ENCODE measurements around the gene ASPSCR1. TPM values are rescaled to one million over a fixed set of nuclear protein-coding genes. Genes with fewer than 3 reads are reported as not detected.
A peak's percentile ranks its signal among the peaks of the same experiment; 100 is the strongest.
"Not testable (repeated sequence)": the region's sequence is repeated elsewhere in the genome, so short reads cannot be mapped to it uniquely, and the experiment has no call there.

Gene ASPSCR1
- polyA plus RNA-seq, 1 donor = 24.9 TPM

DNA sequence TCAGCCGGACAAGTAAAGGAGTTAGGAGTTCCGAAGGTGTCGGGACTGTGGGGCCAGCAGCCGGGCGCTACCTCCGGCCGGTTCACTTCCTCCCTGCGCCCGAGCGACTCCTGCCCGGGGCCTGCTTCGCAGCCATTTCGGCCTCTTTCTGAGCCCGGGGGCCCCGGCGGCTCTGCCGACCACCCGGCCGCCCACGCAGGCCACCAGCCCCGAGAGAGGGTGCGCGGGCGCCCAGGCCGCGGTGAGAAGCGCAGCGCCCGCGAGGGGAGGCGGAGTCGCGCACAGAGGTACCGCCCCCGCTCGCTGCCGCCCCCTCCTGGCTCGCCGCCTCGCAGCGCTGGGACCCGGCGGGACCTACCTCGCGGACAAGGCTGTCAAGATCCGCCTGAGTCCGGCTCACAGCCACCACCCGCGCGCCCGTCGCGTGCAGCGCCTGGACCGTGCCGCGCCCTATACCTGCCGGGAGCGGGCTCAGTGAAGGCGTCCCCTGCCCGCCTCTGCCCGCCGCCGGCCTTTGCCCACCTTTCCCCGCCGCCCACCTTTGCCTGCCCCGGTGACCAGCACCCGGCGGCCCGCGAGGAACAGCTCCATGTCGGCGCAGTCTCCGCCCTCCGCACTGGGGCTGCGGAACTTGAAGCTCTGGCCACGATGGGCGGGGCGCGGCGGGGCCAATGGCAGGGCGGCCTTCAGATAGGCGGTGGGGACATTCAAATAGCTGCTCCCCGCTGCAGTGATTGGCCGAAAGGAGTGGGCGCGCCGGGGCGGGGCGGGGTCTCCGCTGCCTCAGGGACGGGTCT is 59.9 kb downstream of the ASPSCR1 start, which contains the start of gene DCXR:
Gene DCXR, minus strand, starts transcription at position 606 of the 797 bp plus-strand sequence. Its CDS starts 15 bp downstream, at position 591.
- peaks cover 20% of the 10 kb centered on the region for H3K4me1 ChIP-seq (ENCODE audit: control insufficient read depth, insufficient read depth, low read length)
- H3K4me3 ChIP-seq (ENCODE audit: low read length) = peak within 1 kb of the TSS; percentile 79
- H3K36me3 ChIP-seq (ENCODE audit: control insufficient read depth, insufficient read depth, low read length) = peaks cover 4% of the 10 kb centered on the region
- WGBS (ENCODE audit: insufficient coverage, low lambda C conversion rate) = no CpG with 5 or more reads among the region's 92 CpGs
- peak within 1 kb of the TSS; percentile 95 for H3K27ac ChIP-seq (ENCODE audit: low read length)
- peaks cover under 1% of the 10 kb centered on the region for H3K9me3 ChIP-seq (ENCODE audit: control insufficient read depth, low read depth, low read length)
- H3K27me3 ChIP-seq (ENCODE audit: control insufficient read depth, insufficient read depth, low read length) = peaks cover 3% of the 10 kb centered on the region
- peak; percentile 95 to 98 for DNase-seq

DNA sequence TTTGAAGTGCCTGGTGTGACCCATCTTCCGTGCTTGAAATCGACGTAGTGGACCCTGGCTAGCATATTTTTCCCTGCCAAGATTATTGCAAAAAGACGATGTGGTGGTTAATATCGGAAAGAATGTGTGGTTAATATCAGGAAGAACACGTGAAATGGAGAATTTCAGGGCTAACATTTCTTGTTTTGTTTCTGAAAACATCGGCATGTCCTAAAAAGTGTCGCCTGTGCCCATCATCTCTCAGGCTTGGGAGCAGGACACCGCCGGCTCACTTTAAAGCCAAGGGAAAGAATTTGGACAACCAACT is 60.4 kb downstream of the ASPSCR1 start:
- Histone ChIP-seq H3K27ac (ENCODE audit: low read length) (peak overlapping the region; percentile 95), H3K4me1 (ENCODE audit: control insufficient read depth, insufficient read depth, low read length) (peaks cover 17% of the 10 kb centered on the region), H3K36me3 (ENCODE audit: control insufficient read depth, insufficient read depth, low read length) (peaks cover 4% of the 10 kb centered on the region), H3K9me3 (ENCODE audit: control insufficient read depth, low read depth, low read length) (no peaks in the 10 kb centered on the region), H3K27me3 (ENCODE audit: control insufficient read depth, insufficient read depth, low read length) (no peaks in the 10 kb centered on the region), H3K4me3 (ENCODE audit: low read length) (peak overlapping the region; percentile 31)
- WGBS (ENCODE audit: insufficient coverage, low lambda C conversion rate) = no CpG with 5 or more reads among the region's 10 CpGs
- no peak for DNase-seq

DNA sequence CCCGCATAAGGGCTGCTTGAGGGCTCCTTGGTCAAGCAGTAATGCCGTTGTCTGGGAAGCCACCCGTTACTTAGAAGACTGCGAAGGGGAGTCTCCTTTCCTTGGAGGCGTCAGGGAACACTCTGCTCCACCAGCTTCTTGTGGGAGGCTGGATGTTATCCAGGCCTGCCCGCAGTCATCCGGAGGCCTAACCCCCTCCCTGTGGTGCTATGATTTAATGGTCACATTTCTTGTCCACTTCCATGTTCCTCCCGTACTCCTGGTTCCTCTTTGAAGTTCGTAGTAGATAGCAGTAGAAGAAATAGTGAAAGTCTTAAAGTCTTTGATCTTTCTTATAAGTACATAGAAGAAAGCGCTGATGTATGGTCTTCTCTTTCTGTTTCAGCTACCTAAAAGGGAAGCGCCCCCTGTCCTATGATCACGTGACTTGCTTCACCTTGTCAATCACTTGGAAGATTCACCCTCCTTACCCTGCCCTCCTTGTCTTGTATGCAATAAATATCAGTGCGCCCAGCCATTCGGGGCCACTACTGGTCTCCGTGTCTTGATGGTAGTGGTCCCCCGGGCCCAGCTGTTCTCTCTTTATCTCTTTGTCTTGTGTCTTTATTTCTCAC is 61.5 kb downstream of the ASPSCR1 start:
- H3K36me3 ChIP-seq (ENCODE audit: control insufficient read depth, insufficient read depth, low read length); H3K27me3 ChIP-seq (ENCODE audit: control insufficient read depth, insufficient read depth, low read length); H3K4me3 ChIP-seq (ENCODE audit: low read length); H3K9me3 ChIP-seq (ENCODE audit: control insufficient read depth, low read depth, low read length); DNase-seq; H3K27ac ChIP-seq (ENCODE audit: low read length): not testable (repeated sequence)
- H3K4me1 ChIP-seq (ENCODE audit: control insufficient read depth, insufficient read depth, low read length) = peaks cover 17% of the 10 kb centered on the region
- WGBS (ENCODE audit: insufficient coverage, low lambda C conversion rate) = no CpG with 5 or more reads among the region's 16 CpGs

DNA sequence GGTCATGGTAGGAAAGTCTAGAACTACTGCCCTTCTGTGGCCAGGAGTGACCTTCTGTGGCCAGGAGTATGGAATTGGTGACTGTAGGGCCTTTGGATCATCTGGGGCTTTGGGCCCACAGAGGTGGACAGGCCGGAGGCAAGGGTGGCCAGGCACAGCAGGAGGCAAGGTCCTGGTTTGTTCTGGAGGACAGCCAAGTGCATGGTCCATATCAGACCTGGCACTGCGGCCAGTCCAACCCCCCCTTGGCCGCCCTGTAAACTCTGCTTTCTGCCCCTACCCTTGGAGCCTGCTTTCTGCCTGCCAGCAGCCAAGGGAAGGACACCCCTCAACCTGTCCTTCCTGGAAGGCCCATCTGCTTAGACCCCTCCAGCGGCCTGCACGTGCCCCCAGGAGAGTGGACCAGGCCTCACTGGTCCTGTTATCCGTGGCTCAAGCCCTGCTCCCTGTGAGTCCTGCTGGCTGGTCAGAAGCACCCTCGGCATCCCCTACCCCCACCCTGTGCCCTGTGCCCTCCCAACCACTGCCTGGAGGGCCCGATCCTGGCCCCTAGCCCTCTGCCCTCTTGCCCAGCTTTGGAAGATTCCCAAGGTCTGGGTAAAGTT is 62.4 kb downstream of the ASPSCR1 start:
- Histone ChIP-seq H3K36me3 (ENCODE audit: control insufficient read depth, insufficient read depth, low read length) (peaks cover 4% of the 10 kb centered on the region), H3K4me3 (ENCODE audit: low read length) (no peak overlapping the region), H3K9me3 (ENCODE audit: control insufficient read depth, low read depth, low read length) (no peaks in the 10 kb centered on the region), H3K4me1 (ENCODE audit: control insufficient read depth, insufficient read depth, low read length) (peaks cover 17% of the 10 kb centered on the region), H3K27ac (ENCODE audit: low read length) (no peak overlapping the region), H3K27me3 (ENCODE audit: control insufficient read depth, insufficient read depth, low read length) (no peaks in the 10 kb centered on the region)
- no CpG with 5 or more reads among the region's 8 CpGs for WGBS (ENCODE audit: insufficient coverage, low lambda C conversion rate)
- DNase-seq = no peak

DNA sequence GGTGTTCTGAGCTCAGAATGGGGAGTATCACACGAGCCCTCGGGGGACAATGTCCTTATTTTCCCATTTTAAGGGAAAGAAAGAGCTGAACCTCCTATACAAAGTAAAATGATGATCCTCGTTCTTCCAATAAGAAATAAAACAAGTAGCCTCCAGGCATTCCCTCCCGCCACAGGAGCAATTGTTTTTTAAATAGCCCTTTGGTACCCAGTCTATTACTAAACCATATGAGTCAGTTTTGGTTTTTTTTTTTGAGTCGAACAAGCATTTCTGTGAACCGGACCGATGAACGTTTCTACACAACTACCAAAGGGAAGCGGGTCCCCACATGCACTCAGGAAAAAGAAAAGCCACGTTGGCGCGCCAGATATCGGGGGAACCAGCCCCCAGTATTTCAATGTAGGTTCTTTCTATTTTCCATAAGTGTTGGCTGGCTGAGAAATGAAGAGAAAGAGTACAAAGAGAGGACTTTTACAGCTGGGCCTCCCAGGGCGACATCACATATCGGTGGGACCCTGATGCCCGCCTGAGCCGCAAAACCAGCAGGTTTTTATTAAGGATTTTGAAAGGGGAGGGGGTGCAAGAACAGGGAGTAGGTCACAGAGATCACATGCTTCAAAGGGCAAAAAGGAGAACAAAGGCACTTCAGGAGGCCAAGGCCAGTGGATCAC is 63.9 kb downstream of the ASPSCR1 start:
- H3K27me3 ChIP-seq (ENCODE audit: control insufficient read depth, insufficient read depth, low read length) = no peaks in the 10 kb centered on the region
- H3K4me3 ChIP-seq (ENCODE audit: low read length) = no peak overlapping the region
- no peaks in the 10 kb centered on the region for H3K36me3 ChIP-seq (ENCODE audit: control insufficient read depth, insufficient read depth, low read length)
- peaks cover 11% of the 10 kb centered on the region for H3K4me1 ChIP-seq (ENCODE audit: control insufficient read depth, insufficient read depth, low read length)
- no peaks in the 10 kb centered on the region for H3K9me3 ChIP-seq (ENCODE audit: control insufficient read depth, low read depth, low read length)
- no CpG with 5 or more reads among the region's 17 CpGs for WGBS (ENCODE audit: insufficient coverage, low lambda C conversion rate)
- H3K27ac ChIP-seq (ENCODE audit: low read length) = no peak overlapping the region
- no peak for DNase-seq

DNA sequence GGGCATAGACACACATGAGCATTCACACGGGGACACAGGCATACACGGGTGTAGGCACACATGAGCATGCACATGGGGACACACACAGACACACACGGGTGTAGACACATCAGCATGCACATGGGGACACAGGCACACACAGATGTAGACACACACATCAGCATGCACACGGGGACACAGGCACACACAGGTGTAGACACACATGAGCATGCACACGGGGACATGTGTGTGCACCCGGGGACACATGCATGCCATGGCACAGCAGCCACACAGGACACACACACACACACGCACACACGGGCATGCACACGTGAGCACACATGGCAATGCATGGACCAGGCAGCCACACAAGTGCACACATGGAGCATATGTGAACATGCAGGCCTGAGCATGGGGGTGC is 65.2 kb downstream of the ASPSCR1 start:
- Histone ChIP-seq H3K27me3 (ENCODE audit: control insufficient read depth, insufficient read depth, low read length) (no peaks in the 10 kb centered on the region), H3K4me3 (ENCODE audit: low read length) (no peak overlapping the region), H3K36me3 (ENCODE audit: control insufficient read depth, insufficient read depth, low read length) (peaks cover 9% of the 10 kb centered on the region), H3K9me3 (ENCODE audit: control insufficient read depth, low read depth, low read length) (no peaks in the 10 kb centered on the region), H3K4me1 (ENCODE audit: control insufficient read depth, insufficient read depth, low read length) (peaks cover 5% of the 10 kb centered on the region), H3K27ac (ENCODE audit: low read length) (no peak overlapping the region)
- DNase-seq = no peak
- no CpG with 5 or more reads among the region's 9 CpGs for WGBS (ENCODE audit: insufficient coverage, low lambda C conversion rate)

DNA sequence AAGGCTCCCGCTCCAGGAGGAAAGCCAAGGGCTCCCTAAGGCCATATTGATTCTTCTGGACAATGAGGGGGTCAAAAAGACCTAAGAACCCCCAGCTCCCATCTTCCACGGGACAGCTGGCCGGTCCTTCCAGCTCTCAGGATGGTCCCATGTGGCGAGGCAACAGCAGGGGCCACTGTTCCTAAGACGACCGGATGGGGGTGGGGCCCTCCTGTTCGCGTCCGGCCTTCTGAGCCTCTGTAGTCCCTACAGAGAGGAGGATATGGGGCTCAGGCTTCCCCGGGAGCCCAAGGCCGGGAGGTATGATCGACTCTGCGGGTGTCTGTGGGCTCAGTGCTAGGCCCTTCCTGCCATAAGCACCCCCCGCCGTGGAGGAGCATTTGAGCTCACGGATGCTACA is 66.1 kb downstream of the ASPSCR1 start:
- no peak overlapping the region for H3K27ac ChIP-seq (ENCODE audit: low read length)
- peaks cover 18% of the 10 kb centered on the region for H3K36me3 ChIP-seq (ENCODE audit: control insufficient read depth, insufficient read depth, low read length)
- H3K9me3 ChIP-seq (ENCODE audit: control insufficient read depth, low read depth, low read length) = no peaks in the 10 kb centered on the region
- no peaks in the 10 kb centered on the region for H3K27me3 ChIP-seq (ENCODE audit: control insufficient read depth, insufficient read depth, low read length)
- H3K4me1 ChIP-seq (ENCODE audit: control insufficient read depth, insufficient read depth, low read length) = no peaks in the 10 kb centered on the region
- no CpG with 5 or more reads among the region's 16 CpGs for WGBS (ENCODE audit: insufficient coverage, low lambda C conversion rate)
- no peak for DNase-seq
- no peak overlapping the region for H3K4me3 ChIP-seq (ENCODE audit: low read length)

DNA sequence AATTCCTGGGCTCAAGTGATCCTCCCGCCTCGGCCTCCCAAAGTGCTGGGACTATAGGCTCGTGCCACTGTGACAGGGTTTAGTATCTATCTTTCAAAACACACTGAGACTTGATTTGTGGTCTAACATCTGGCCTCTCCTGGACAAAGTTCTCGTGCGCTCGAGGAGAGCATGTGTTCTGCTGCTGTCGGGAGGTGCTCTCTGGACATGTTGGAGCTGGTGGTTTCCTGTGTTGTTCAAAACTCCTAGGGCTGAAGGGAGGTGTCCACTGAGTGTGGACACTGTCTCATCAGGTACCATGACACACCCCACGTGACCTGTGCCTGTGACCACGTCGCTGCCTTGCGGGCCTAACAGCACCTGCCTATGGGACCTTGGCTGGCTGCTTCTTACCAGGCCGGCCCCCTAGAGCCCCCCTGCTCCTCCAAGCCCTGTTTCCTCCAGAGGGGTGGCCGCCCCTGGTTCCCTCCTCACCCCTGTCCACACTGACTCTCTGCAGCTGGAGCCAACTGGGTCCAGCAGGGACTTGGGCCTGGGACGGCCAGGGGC is 68.6 kb downstream of the ASPSCR1 start:
- H3K4me1 ChIP-seq (ENCODE audit: control insufficient read depth, insufficient read depth, low read length) = peaks cover 8% of the 10 kb centered on the region
- H3K4me3 ChIP-seq (ENCODE audit: low read length) = no peak overlapping the region
- H3K27ac ChIP-seq (ENCODE audit: low read length) = no peak overlapping the region
- no CpG with 5 or more reads among the region's 14 CpGs for WGBS (ENCODE audit: insufficient coverage, low lambda C conversion rate)
- peak in 1 of 2 donors; percentile 47 for DNase-seq
- H3K27me3 ChIP-seq (ENCODE audit: control insufficient read depth, insufficient read depth, low read length) = no peaks in the 10 kb centered on the region
- H3K9me3 ChIP-seq (ENCODE audit: control insufficient read depth, low read depth, low read length) = no peaks in the 10 kb centered on the region
- peaks cover 36% of the 10 kb centered on the region for H3K36me3 ChIP-seq (ENCODE audit: control insufficient read depth, insufficient read depth, low read length)

DNA sequence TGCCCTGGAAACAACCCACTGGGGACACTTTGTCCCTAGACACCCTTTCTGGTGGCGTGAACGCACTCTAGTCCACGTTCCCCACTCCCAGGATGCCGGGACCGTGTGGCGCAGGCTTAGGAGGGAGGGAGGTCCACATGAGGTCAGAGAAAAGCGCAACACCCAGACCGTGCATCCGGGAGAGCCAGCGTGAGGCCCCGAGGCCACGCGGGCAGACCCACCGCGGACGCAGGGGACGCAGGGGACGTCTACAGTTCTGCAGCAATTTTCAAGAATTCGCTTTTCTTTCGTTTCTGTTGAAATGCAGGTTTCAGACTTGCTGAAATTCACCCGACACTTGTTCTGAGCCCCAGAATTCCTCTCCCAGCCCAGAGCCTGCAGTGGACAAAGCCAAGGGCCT is 69.5 kb downstream of the ASPSCR1 start:
- no peaks in the 10 kb centered on the region for H3K9me3 ChIP-seq (ENCODE audit: control insufficient read depth, low read depth, low read length)
- WGBS (ENCODE audit: insufficient coverage, low lambda C conversion rate) = 86% methylated on average over 1 of the region's 21 CpGs

DNA sequence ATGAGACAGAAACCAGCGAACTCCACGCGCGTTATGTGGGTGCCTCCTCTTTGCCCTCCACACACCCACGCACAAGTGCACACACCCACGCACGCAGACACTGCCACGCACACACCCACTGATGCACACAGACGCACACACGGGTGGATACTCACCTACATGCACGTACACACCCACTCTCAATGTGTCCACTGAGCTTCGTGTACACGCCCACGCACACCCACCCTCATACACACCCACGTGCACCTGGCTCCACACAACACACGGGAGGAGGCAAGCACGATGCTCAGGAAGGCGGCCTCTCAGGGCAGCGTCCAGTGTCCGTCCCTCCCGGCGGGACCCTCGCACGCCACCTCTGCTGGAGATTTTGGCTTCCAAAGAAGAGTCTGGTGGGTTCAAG is 70.0 kb downstream of the ASPSCR1 start:
- Histone ChIP-seq H3K4me3 (ENCODE audit: low read length) (no peak overlapping the region), H3K36me3 (ENCODE audit: control insufficient read depth, insufficient read depth, low read length) (peaks cover 36% of the 10 kb centered on the region), H3K27me3 (ENCODE audit: control insufficient read depth, insufficient read depth, low read length) (no peaks in the 10 kb centered on the region), H3K4me1 (ENCODE audit: control insufficient read depth, insufficient read depth, low read length) (peaks cover 9% of the 10 kb centered on the region), H3K9me3 (ENCODE audit: control insufficient read depth, low read depth, low read length) (no peaks in the 10 kb centered on the region), H3K27ac (ENCODE audit: low read length) (no peak overlapping the region)
- DNase-seq = no peak
- WGBS (ENCODE audit: insufficient coverage, low lambda C conversion rate) = 95% methylated on average over 4 of the region's 24 CpGs

More for the DNA sequence above, 69.5 kb downstream of the ASPSCR1 start:
- no peak for DNase-seq
- no peak overlapping the region for H3K27ac ChIP-seq (ENCODE audit: low read length)
- peaks cover 36% of the 10 kb centered on the region for H3K36me3 ChIP-seq (ENCODE audit: control insufficient read depth, insufficient read depth, low read length)
- H3K4me1 ChIP-seq (ENCODE audit: control insufficient read depth, insufficient read depth, low read length) = peaks cover 8% of the 10 kb centered on the region
- no peaks in the 10 kb centered on the region for H3K27me3 ChIP-seq (ENCODE audit: control insufficient read depth, insufficient read depth, low read length)
- H3K4me3 ChIP-seq (ENCODE audit: low read length) = no peak overlapping the region
